Embryonic facial prominence (tissue), 1 donor: ENCODE data around the gene ESR1.

Source experiments
- DNase-seq: peaks from one replicate; pipeline ENCODE4 v3.0.0-alpha.2; 2016; ENCODE audit errors: extremely low spot score

The ESR1 gene

DNA sequence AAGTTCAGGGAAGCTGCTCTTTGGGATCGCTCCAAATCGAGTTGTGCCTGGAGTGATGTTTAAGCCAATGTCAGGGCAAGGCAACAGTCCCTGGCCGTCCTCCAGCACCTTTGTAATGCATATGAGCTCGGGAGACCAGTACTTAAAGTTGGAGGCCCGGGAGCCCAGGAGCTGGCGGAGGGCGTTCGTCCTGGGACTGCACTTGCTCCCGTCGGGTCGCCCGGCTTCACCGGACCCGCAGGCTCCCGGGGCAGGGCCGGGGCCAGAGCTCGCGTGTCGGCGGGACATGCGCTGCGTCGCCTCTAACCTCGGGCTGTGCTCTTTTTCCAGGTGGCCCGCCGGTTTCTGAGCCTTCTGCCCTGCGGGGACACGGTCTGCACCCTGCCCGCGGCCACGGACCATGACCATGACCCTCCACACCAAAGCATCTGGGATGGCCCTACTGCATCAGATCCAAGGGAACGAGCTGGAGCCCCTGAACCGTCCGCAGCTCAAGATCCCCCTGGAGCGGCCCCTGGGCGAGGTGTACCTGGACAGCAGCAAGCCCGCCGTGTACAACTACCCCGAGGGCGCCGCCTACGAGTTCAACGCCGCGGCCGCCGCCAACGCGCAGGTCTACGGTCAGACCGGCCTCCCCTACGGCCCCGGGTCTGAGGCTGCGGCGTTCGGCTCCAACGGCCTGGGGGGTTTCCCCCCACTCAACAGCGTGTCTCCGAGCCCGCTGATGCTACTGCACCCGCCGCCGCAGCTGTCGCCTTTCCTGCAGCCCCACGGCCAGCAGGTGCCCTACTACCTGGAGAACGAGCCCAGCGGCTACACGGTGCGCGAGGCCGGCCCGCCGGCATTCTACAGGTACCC, at the start of gene ESR1:
TSS of gene ESR1 (plus strand) at position 170 of the 858 bp plus-strand sequence. CDS start at position 401, 231 bp downstream.
- no peak for DNase-seq

DNA sequence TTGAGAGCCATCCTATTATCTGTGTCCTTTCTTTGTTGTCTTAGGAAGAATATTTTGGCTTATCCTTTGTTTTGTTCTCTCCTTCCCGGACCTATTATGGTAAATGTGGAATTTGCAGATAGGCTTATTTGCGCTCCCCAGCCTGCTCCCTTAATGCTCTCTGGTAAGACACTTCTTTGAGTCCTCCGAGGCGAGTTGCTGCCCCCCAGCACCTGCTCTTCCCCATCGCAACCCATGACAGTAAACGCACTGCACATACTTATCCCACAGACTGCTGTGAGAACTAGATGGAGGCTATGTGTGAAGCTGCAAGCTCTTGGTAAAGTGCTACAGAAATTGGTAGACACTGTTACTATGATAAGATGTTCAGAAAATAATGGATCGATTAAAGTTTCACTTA, 47.0 kb upstream of the ESR1 start:
- no peak for DNase-seq

DNA sequence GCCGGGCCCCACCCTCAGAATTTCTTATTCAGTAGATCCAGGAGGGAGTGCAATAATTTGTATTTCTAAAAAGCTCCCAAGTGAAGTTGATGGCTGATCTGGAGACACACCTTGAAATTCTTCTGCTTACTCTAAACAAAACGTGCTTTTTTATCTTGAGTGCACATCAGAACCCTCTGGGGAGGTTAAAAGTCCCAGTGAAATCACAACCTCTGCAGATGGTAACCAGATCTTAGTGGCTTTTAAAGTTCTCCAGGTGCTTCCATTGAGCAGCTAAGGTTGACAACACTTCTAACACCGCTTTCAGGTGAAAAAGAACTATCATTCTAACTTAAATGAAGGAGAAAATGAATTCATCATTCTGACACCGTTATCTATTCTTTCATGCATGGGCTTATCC, 45.6 kb upstream of the ESR1 start:
- no peak for DNase-seq

DNA sequence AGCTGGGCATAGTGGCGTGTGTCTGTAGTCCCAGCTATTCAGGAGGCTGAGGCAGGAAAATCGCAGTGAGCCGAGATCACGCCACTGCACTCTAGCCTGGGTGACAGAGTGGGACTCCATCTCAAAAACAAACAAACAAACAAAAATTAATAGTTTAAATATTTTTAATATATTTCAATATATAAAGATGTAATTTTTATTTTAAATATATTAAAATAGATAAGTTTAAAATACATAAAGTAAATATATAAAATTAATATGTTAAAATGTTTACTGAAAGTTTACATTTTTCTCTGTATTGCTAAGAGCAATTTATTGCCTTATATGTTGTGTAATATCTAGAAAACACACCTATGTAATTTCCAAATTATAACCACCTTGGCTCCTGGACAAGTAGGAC, 44.7 kb upstream of the ESR1 start:
- DNase-seq = no peak

DNA sequence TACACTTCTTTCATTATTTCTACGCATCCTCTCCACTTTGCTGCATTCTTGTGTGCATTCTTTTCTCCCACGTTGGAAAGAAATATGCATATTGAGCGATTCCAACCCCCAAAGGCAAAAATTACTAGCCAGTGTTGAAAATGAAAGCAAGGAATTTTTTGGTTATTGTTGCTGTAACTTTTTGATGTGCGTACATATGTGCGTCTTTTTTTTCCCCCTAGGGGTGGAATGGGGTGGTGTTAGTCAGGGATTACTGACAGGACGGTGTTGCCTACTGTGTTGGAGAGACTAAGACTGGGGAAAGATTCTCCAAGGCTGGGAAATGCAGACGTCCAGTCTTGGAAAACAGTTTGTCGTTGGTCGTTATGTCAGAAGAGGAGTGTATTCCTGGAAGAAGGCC, 44.2 kb upstream of the ESR1 start:
- no peak for DNase-seq

DNA sequence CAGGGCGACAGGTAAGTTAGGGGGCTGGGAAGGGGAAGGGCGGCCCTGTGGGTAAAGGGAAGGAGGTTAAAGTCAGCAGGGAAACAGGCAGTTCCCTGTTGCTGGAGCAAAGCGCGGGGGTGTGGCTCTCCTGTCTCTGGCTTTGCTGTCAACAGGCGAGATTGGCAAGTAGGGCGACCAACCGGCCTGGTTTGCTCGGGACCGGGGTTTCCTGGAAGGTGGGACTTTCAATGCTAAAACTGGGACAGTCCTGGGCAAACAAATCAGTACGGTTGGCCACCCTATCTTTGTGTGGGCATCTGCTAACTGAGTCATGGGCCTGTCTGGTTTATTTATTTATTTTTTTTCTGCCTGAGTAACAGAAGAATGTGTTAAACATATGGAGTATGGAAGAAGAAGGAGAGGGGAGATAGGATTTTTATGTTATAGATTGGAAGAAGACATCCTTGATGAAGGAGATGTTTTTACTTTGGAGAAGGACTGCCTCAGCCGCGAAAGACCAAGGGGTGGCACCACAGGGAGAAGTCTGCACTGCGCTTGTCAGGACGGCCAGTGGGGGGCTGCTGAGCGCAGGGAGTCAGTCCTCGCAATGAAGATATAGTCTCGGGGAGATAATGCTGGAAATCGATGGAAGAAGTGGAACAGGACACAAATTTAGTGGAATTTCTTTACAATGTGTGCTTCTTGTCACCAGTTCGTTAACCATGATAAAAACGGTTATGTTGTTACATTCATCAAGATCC, 43.4 kb upstream of the ESR1 start:
- DNase-seq = peak; percentile 7

DNA sequence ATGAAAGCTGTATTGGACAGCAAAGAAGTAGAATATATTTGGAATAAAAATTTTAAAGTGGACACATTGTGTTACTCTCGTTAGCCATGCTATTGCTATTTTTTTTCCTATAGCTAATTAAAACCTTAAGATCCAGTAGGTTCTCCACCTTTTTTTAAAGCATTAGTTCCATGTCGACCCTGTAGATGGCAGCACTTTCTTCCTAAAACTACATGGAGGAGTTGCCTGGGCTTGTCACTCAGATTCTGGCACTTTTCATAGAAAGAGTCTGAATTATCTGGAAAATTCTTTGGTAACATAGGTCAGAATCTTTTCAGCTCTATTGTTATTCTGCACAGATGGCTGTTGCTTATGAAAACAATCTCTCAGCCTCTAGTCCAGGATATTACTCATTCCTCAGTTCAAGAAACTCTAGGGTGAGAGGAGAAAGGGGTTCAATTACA, 42.0 kb upstream of the ESR1 start:
- DNase-seq = peak; percentile 51

GRCh38 chr6:151772446-151772845, 35.0 kb upstream of the ESR1 start:
- DNase-seq = no peak

DNA sequence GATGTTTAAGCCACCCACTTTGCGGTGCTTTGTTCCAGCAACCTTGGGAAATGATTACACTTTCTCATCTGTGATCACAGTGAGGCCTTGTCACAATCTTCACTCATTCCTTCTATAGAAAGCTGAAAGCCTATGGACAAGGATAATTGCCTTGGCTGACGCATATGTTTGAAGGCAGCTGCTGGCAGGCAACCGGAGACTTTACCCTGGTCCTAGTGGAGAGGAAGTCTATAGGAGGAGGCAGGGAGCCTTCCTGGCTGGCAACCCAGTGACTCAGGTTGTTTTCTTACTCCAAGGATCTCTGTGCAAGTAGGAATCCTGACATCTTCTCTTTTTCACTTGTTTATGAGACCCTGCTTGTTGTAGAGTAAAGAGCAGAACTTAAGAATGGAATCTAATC, 34.1 kb upstream of the ESR1 start:
- DNase-seq = no peak

GRCh38 chr6:151782560-151782959, 24.9 kb upstream of the ESR1 start:
- no peak for DNase-seq

GRCh38 chr6:151783692-151784091, 23.8 kb upstream of the ESR1 start:
- no peak for DNase-seq

GRCh38 chr6:151784441-151785214, 22.9 kb upstream of the ESR1 start:
- DNase-seq = no peak

DNA sequence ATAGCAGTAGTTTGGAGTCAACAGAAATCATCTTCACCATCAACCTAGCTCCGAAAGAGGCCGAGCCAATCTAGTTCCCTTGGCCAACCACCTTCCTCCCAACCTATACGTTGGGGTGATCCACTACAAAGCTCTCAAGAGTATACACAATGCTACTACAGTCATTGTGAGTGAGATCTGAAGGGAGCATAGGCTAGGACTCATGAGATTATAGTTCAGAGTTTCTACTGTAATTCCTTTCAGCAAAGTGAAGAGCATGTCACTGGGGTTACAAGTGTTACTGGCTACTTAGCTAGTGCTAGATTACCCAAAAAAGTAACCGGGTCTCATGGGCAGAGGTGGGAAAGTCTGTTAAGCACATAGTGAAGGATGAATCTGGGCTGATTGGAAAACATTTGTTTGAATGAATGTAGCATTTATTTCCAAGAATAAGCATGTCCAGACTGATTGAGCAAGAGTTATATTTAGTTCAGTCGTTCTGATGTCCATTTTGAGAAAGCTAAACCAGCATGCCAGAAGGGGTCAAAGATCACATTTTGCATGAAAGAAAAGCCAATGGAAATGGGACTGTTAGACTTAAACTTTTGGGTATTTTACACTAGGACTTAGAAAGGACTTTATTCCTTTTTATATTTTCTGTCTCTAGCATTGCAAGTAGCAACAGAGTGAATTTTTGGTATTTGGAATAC, 10.5 kb upstream of the ESR1 start:
- DNase-seq = no peak

- no peak for DNase-seq
Observed at GRCh38 chr6:151803743-151804142, 3.7 kb upstream of the ESR1 start.

DNA sequence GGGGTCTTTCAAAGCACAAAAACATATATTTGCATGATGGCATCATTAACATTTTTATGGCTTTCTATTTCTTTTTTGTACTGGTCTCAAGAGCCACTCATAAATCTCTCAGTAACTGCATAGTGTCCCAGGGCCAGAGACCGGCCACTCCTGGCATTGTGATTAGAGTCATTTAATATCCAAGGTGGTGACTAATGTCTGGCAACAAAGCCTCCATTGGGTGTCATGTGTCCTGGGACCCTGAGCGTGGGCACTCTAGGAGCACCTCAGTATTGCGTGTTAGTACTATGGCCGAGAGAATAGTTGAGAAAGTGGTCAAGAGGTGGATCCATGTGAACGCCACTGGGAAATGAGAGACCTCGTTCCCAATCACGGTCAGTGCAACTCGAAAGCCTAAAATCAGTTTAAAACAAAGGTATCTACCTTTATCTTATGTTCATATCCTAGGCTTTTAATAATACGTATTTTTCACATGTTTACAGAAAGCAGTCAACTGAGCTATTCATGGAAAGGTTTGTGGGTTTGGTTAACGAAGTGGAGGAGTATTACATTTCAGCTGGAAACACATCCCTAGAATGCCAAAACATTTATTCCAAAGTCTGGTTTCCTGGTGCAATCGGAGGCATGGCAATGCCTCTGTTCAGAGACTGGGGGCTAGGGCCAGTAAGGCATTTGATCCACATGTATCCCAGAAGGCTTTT, 2.7 kb upstream of the ESR1 start:
- DNase-seq = no peak

GRCh38 chr6:151805286-151805840, 2.1 kb upstream of the ESR1 start:
- DNase-seq = no peak

DNA sequence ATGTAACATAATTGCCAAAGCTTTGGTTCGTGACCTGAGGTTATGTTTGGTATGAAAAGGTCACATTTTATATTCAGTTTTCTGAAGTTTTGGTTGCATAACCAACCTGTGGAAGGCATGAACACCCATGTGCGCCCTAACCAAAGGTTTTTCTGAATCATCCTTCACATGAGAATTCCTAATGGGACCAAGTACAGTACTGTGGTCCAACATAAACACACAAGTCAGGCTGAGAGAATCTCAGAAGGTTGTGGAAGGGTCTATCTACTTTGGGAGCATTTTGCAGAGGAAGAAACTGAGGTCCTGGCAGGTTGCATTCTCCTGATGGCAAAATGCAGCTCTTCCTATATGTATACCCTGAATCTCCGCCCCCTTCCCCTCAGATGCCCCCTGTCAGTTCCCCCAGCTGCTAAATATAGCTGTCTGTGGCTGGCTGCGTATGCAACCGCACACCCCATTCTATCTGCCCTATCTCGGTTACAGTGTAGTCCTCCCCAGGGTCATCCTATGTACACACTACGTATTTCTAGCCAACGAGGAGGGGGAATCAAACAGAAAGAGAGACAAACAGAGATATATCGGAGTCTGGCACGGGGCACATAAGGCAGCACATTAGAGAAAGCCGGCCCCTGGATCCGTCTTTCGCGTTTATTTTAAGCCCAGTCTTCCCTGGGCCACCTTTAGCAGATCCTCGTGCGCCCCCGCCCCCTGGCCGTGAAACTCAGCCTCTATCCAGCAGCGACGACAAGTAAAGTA, 547 bp upstream of the ESR1 start:
- DNase-seq = no peak

DNA sequence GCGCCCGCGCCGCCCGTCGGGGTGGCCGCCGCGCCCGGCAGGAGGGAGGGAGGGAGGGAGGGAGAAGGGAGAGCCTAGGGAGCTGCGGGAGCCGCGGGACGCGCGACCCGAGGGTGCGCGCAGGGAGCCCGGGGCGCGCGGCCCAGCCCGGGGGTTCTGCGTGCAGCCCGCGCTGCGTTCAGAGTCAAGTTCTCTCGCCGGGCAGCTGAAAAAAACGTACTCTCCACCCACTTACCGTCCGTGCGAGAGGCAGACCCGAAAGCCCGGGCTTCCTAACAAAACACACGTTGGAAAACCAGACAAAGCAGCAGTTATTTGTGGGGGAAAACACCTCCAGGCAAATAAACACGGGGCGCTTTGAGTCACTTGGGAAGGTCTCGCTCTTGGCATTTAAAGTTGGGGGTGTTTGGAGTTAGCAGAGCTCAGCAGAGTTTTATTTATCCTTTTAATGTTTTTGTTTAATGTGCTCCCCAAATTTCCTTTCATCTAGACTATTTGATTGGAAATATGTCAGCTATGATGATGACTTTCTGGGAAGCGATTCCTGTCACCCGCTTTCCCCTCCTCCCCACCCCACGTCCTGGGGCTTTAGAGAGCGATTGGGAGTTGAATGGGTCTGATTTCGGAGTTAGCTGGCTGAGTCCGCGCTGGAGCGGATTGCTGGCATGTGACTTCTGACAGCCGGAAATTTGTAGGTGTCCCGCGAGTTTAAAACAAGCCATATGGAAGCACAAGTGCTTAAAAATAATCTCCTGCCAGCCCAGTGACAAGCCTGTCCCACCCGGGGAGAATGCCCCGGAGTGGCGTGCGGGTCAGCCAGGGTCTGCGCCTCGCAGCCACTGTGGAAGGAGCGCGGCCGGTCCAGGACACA, 1.1 kb downstream of the ESR1 start:
- no peak for DNase-seq

GRCh38 chr6:151811081-151811480, 3.6 kb downstream of the ESR1 start:
- DNase-seq = no peak
